Mesenchymal stem cell (in vitro differentiated cells and primary cell): Measurements from ENCODE around the gene PAX7.

Source experiments
- DNase-seq: peaks from one replicate; pipeline ENCODE4 v3.0.0-alpha.2; 2013
- H2AFZ ChIP-seq: one replicate; pipeline ENCODE4 v1.6.1; 2013; ENCODE audit warnings: low read depth, mild to moderate bottlenecking, control low read depth, inconsistent platforms, low read length, moderate library complexity
- H2AK5ac ChIP-seq: 2 replicates; pipeline ENCODE4 v1.6.1; 2013; ENCODE audit warnings: low read length, moderate library complexity, mild to moderate bottlenecking, inconsistent platforms; ENCODE audit not compliant: severe bottlenecking
- H2BK120ac ChIP-seq: one replicate; pipeline ENCODE4 v1.6.1; 2013; ENCODE audit warnings: low read depth, mild to moderate bottlenecking, inconsistent platforms, low read length, moderate library complexity
- H2BK12ac ChIP-seq, 2 experiments: one replicate each; pipeline ENCODE4 v1.6.1; 2013; ENCODE audit warnings: inconsistent platforms in 2 of 2, low read length in 2 of 2, mild to moderate bottlenecking in 2 of 2, moderate library complexity in 2 of 2, control low read depth in 1 of 2
- H2BK15ac ChIP-seq: one replicate; pipeline ENCODE4 v1.6.1; 2013; ENCODE audit warnings: mild to moderate bottlenecking, low read depth, inconsistent platforms; ENCODE audit not compliant: poor library complexity, severe bottlenecking
- H2BK5ac ChIP-seq: 2 replicates; pipeline ENCODE4 v1.6.1; 2013; ENCODE audit warnings: low read depth, mild to moderate bottlenecking, low read length, control low read depth, inconsistent platforms; ENCODE audit not compliant: poor library complexity, severe bottlenecking
- H3K14ac ChIP-seq, 2 experiments: one replicate each; pipeline ENCODE4 v1.6.1; 2013; ENCODE audit warnings: inconsistent platforms in 2 of 2, low read length in 2 of 2, control low read depth in 1 of 2, mild to moderate bottlenecking in 1 of 2, moderate library complexity in 1 of 2
- H3K18ac ChIP-seq, 2 experiments: one replicate each; pipeline ENCODE4 v1.6.1; 2013; ENCODE audit warnings: inconsistent platforms in 2 of 2, low read length in 2 of 2, control low read depth in 1 of 2, low read depth in 1 of 2, mild to moderate bottlenecking in 1 of 2
- H3K23ac ChIP-seq, 2 experiments: one replicate each; pipeline ENCODE4 v1.6.1; 2013; ENCODE audit warnings: inconsistent platforms in 2 of 2, low read length in 2 of 2, mild to moderate bottlenecking in 2 of 2, moderate library complexity in 2 of 2, control low read depth in 1 of 2
- H3K27ac ChIP-seq: 2 replicates; pipeline ENCODE4 v1.5.1; 2013; ENCODE audit warnings: mild to moderate bottlenecking, moderate library complexity, low read length, control low read depth, inconsistent platforms; ENCODE audit not compliant: poor library complexity, severe bottlenecking
- H3K27me3 ChIP-seq, 2 experiments: 2 replicates each; pipeline versions ENCODE4 v1.6.1 to v1.7.0; 2013; ENCODE audit warnings: low read length in 2 of 2, mild to moderate bottlenecking in 2 of 2, moderate library complexity in 2 of 2, control low read depth in 1 of 2, inconsistent platforms in 1 of 2; ENCODE audit not compliant: control insufficient read depth in 1 of 2, insufficient read depth in 1 of 2
- H3K36me3 ChIP-seq, 2 experiments: 2 replicates each; pipeline versions ENCODE4 v1.6.1 to v1.7.0; 2013; ENCODE audit warnings: low read length in 2 of 2, control low read depth in 1 of 2, inconsistent platforms in 1 of 2, low read depth in 1 of 2, mild to moderate bottlenecking in 1 of 2; ENCODE audit not compliant: insufficient read depth in 2 of 2, control insufficient read depth in 1 of 2
- H3K4ac ChIP-seq, 2 experiments: one replicate each; pipeline ENCODE4 v1.6.1; 2013; ENCODE audit warnings: inconsistent platforms in 2 of 2, low read length in 2 of 2, mild to moderate bottlenecking in 2 of 2, moderate library complexity in 2 of 2, control low read depth in 1 of 2, low read depth in 1 of 2
- H3K4me1 ChIP-seq: 2 replicates; pipeline ENCODE4 v1.6.1; 2013; ENCODE audit warnings: low read depth, low read length, control low read depth; ENCODE audit not compliant: control insufficient read depth, insufficient read depth
- H3K4me2 ChIP-seq: 2 replicates; pipeline ENCODE4 v1.6.1; 2013; ENCODE audit warnings: low read length, mild to moderate bottlenecking, inconsistent platforms; ENCODE audit not compliant: poor library complexity, severe bottlenecking
- H3K4me3 ChIP-seq, 2 experiments: 2 replicates each; pipeline versions ENCODE4 v1.5.1 to v1.7.0; 2013; ENCODE audit warnings: low read length in 2 of 2, mild to moderate bottlenecking in 2 of 2, control low read depth in 1 of 2, low read depth in 1 of 2; ENCODE audit not compliant: insufficient read depth in 1 of 2
- H3K79me1 ChIP-seq: replicated peaks from 2 replicates; pipeline ENCODE4 v1.6.1; 2013; ENCODE audit warnings: mild to moderate bottlenecking, control low read depth, low read length, inconsistent platforms; ENCODE audit not compliant: poor library complexity, severe bottlenecking
- H3K9ac ChIP-seq: 2 replicates; pipeline ENCODE4 v1.7.0; 2013; ENCODE audit warnings: mild to moderate bottlenecking, low read length, moderate library complexity
- H3K9me3 ChIP-seq: 2 replicates; pipeline ENCODE4 v1.7.0; 2013; ENCODE audit warnings: mild to moderate bottlenecking, low read length; ENCODE audit not compliant: control insufficient read depth
- H4K8ac ChIP-seq: one replicate; pipeline ENCODE4 v1.6.1; 2013; ENCODE audit warnings: inconsistent platforms, mild to moderate bottlenecking, low read length, moderate library complexity
- H4K91ac ChIP-seq: one replicate; pipeline ENCODE4 v1.6.1; 2013; ENCODE audit warnings: mild to moderate bottlenecking, low read length, inconsistent platforms
- WGBS: methylation state at CpG from one replicate; pipeline ENCODE4 v1.1.7; 2013; ENCODE audit warnings: mixed read lengths; 5-methylcytosine and 5-hydroxymethylcytosine counted together

The PAX7 gene

GRCh38 chr1:18739408-18739807 is 108.8 kb downstream of the PAX7 start:
- H3K79me1 ChIP-seq = no peaks in the 10 kb centered on the region
- WGBS = 77% methylated on average over 5 of the region's 6 CpGs
- H3K9ac ChIP-seq = no peak overlapping the region

GRCh38 chr1:18739897-18740296 is 109.3 kb downstream of the PAX7 start:
- no peak for DNase-seq
- no peak overlapping the region for H4K91ac ChIP-seq

More at GRCh38 chr1:18739408-18739807, 108.8 kb downstream of the PAX7 start:
- Histone ChIP-seq H3K4me2 (no peak overlapping the region), H4K91ac (no peak overlapping the region), H2BK5ac (no peak overlapping the region), H3K18ac (no peak overlapping the region), H2BK120ac (no peak overlapping the region), H2AK5ac (no peak overlapping the region), H3K27me3 (peaks cover 4 to 34% of the 10 kb centered on the region in 2 experiments), H2BK15ac (no peak overlapping the region), H3K27ac (no peak overlapping the region), H3K4me1 (no peaks in the 10 kb centered on the region), H3K4ac (no peak overlapping the region), H3K9me3 (no peaks in the 10 kb centered on the region), H3K23ac (no peak overlapping the region), H2AFZ (no peak overlapping the region), H2BK12ac (no peak overlapping the region), H4K8ac (no peak overlapping the region), H3K14ac (no peak overlapping the region), H3K4me3 (no peak overlapping the region), H3K36me3 (no peaks in the 10 kb centered on the region)
- no peak for DNase-seq

GRCh38 chr1:18740617-18741016 is 110.0 kb downstream of the PAX7 start:
- 60% methylated on average over 1 of the region's 1 CpG for WGBS
- no peaks in the 10 kb centered on the region for H3K36me3 ChIP-seq
- H4K8ac ChIP-seq = no peak overlapping the region
- no peak overlapping the region for H3K14ac ChIP-seq
- H3K27ac ChIP-seq = no peak overlapping the region
- DNase-seq = no peak
- H3K4me2 ChIP-seq = no peak overlapping the region
- no peak overlapping the region for H2BK15ac ChIP-seq
- H3K4me3 ChIP-seq = no peak overlapping the region
- H3K23ac ChIP-seq = no peak overlapping the region
- no peak overlapping the region for H2AFZ ChIP-seq
- no peak overlapping the region for H3K4ac ChIP-seq
- H4K91ac ChIP-seq = no peak overlapping the region
- H3K79me1 ChIP-seq = no peaks in the 10 kb centered on the region
- peaks cover 0 to 28% of the 10 kb centered on the region in 2 experiments for H3K27me3 ChIP-seq
- H3K4me1 ChIP-seq = no peaks in the 10 kb centered on the region
- no peak overlapping the region for H3K18ac ChIP-seq
- H3K9ac ChIP-seq = no peak overlapping the region
- H3K9me3 ChIP-seq = no peaks in the 10 kb centered on the region
- H2AK5ac ChIP-seq = no peak overlapping the region
- H2BK120ac ChIP-seq = no peak overlapping the region
- no peak overlapping the region for H2BK5ac ChIP-seq
- no peak overlapping the region for H2BK12ac ChIP-seq

More at GRCh38 chr1:18739897-18740296, 109.3 kb downstream of the PAX7 start:
- H2BK12ac ChIP-seq = no peak overlapping the region
- no peak overlapping the region for H3K9ac ChIP-seq
- H2AFZ ChIP-seq = no peak overlapping the region
- H3K36me3 ChIP-seq = no peaks in the 10 kb centered on the region
- H2BK120ac ChIP-seq = no peak overlapping the region
- no peak overlapping the region for H3K27ac ChIP-seq
- no peak overlapping the region for H3K4ac ChIP-seq
- no peak overlapping the region for H3K4me3 ChIP-seq
- WGBS = 85% methylated on average over 10 of the region's 15 CpGs
- H3K4me1 ChIP-seq = no peaks in the 10 kb centered on the region
- H3K18ac ChIP-seq = no peak overlapping the region
- no peak overlapping the region for H2AK5ac ChIP-seq
- H4K8ac ChIP-seq = no peak overlapping the region
- H3K23ac ChIP-seq = no peak overlapping the region
- no peaks in the 10 kb centered on the region for H3K9me3 ChIP-seq
- no peaks in the 10 kb centered on the region for H3K79me1 ChIP-seq
- H3K4me2 ChIP-seq = no peak overlapping the region
- no peak overlapping the region for H3K14ac ChIP-seq
- H3K27me3 ChIP-seq = peaks cover 0 to 31% of the 10 kb centered on the region in 2 experiments
- H2BK15ac ChIP-seq = no peak overlapping the region
- no peak overlapping the region for H2BK5ac ChIP-seq

GRCh38 chr1:18743233-18743632 is 112.6 kb downstream of the PAX7 start:
- H3K27ac ChIP-seq = no peak overlapping the region
- WGBS = 45% methylated on average over 7 of the region's 7 CpGs
- no peak overlapping the region for H2BK5ac ChIP-seq
- H3K18ac ChIP-seq = no peak overlapping the region
- no peak for DNase-seq
- H2BK120ac ChIP-seq = no peak overlapping the region
- H3K9ac ChIP-seq = no peak overlapping the region
- H3K27me3 ChIP-seq = peaks cover 0 to 19% of the 10 kb centered on the region in 2 experiments
- H3K4me2 ChIP-seq = no peak overlapping the region
- no peaks in the 10 kb centered on the region for H3K9me3 ChIP-seq
- no peak overlapping the region for H3K4ac ChIP-seq
- no peaks in the 10 kb centered on the region for H3K36me3 ChIP-seq
- H3K14ac ChIP-seq = no peak overlapping the region
- no peak overlapping the region for H2AFZ ChIP-seq
- H3K23ac ChIP-seq = no peak overlapping the region
- H3K4me3 ChIP-seq = no peak overlapping the region
- H2BK15ac ChIP-seq = no peak overlapping the region
- H4K91ac ChIP-seq = no peak overlapping the region
- H3K4me1 ChIP-seq = no peaks in the 10 kb centered on the region
- no peaks in the 10 kb centered on the region for H3K79me1 ChIP-seq
- no peak overlapping the region for H4K8ac ChIP-seq
- H2BK12ac ChIP-seq = no peak overlapping the region
- H2AK5ac ChIP-seq = no peak overlapping the region
